K562 (cell line): ENCODE results near the gene ANKS1A. TPM values are rescaled to one million over a fixed set of nuclear protein-coding genes. Genes with fewer than 3 reads are reported as not detected.

Source experiments
- NRF1 ChIP-seq, 2 experiments: fragments of 450-650 bp; IDR thresholded peaks in 1 of 2; conservative IDR thresholded peaks in 1 of 2; 2 replicates each; pipeline ENCODE4 v1.6.1; 2014; ENCODE audit warnings: mild to moderate bottlenecking in 2 of 2
- ZZZ3 ChIP-seq: fragments of 450-650 bp; IDR thresholded peaks from 2 replicates; pipeline ENCODE4 v1.6.1; 2016; ENCODE audit warnings: antibody characterized with exemption, mild to moderate bottlenecking, moderate library complexity
- polyA plus RNA-seq, 8 experiments: library from polyadenylated mRNA; depleted of rRNA in 4 of 8; stranded (reverse) in 5 of 8; unstranded in 3 of 8; fragments of >200 nt; fragmentation: Nextera tagmentation in 2 of 8; fragmentation: Illumina TruSeq in 1 of 8; extraction: Ambion mirVana in 2 of 8; extraction: Trizol in 1 of 8; gene quantifications; 2 replicates each; pipeline versions ENCODE4 v1.2.1 to v1.2.3, GENCODE V29; 2011 to 2014; ENCODE audit warnings: inconsistent platforms in 1 of 8, missing spikeins in 1 of 8
- total RNA-seq, 7 experiments: library from RNA; depleted of rRNA in 6 of 7; stranded (reverse); fragments of >200 nt in 6 of 7; fragmentation: Illumina TruSeq in 2 of 7; extraction: Trizol in 2 of 7; gene quantifications; 2 replicates each; pipeline versions ENCODE4 v1.2.1 to v1.2.3, GENCODE V29; 2011 to 2021; ENCODE audit warnings: low replicate concordance in 1 of 7
- TF ChIP-seq, protein P1 (sequence below), 2 experiments: fragments of 450-650 bp; formaldehyde crosslinking in 1 of 2; IDR thresholded peaks; 2 replicates each; pipeline versions ENCODE4 v1.4.0 to v1.6.1; 2014 to 2020; ENCODE audit warnings: mild to moderate bottlenecking in 2 of 2, borderline replicate concordance in 1 of 2, low read depth in 1 of 2
- TF ChIP-seq, protein P2 (sequence below): IDR thresholded peaks from 2 replicates; pipeline ENCODE4 v1.6.1; 2011; ENCODE audit warnings: borderline replicate concordance, low read depth, mild to moderate bottlenecking, moderate library complexity, low read length; ENCODE audit not compliant: insufficient read depth, poor library complexity, severe bottlenecking

The ANKS1A gene
- total and polyA plus RNA-seq, 9 of the 15 experiments (the other 6 are each of a cell fraction or from before 2014, with no cell fraction given), result 1.1 to 13.8 (median 5.3) TPM

DNA sequence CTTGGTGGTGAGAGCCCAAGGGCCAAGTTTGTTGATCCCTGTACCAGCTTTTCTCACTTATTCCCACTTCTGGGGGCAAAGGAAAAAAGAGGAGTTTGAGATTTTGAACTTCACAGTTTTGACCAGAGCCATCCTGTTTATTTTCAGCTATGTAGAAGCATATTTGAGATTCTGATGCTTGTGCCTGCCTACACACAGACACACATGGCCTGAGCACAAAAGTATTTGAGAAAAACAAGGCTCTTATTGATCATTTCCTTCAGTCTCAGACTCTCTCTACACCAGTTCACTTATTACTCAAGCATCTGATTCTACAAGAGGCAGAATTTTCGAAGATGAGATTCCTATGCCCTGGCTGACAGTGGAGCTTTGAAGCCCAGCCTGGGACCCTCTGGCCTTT lies 151.3 kb downstream of the ANKS1A start (continued):
- TF ChIP-seq, protein P1, sequence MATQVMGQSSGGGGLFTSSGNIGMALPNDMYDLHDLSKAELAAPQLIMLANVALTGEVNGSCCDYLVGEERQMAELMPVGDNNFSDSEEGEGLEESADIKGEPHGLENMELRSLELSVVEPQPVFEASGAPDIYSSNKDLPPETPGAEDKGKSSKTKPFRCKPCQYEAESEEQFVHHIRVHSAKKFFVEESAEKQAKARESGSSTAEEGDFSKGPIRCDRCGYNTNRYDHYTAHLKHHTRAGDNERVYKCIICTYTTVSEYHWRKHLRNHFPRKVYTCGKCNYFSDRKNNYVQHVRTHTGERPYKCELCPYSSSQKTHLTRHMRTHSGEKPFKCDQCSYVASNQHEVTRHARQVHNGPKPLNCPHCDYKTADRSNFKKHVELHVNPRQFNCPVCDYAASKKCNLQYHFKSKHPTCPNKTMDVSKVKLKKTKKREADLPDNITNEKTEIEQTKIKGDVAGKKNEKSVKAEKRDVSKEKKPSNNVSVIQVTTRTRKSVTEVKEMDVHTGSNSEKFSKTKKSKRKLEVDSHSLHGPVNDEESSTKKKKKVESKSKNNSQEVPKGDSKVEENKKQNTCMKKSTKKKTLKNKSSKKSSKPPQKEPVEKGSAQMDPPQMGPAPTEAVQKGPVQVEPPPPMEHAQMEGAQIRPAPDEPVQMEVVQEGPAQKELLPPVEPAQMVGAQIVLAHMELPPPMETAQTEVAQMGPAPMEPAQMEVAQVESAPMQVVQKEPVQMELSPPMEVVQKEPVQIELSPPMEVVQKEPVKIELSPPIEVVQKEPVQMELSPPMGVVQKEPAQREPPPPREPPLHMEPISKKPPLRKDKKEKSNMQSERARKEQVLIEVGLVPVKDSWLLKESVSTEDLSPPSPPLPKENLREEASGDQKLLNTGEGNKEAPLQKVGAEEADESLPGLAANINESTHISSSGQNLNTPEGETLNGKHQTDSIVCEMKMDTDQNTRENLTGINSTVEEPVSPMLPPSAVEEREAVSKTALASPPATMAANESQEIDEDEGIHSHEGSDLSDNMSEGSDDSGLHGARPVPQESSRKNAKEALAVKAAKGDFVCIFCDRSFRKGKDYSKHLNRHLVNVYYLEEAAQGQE (IDR thresholded peaks at IDR 0.05; ENCODE audit: borderline replicate concordance), result no peak
- TF ChIP-seq, protein P1 (CRISPR knock-in tag; IDR thresholded peaks at IDR 0.05; ENCODE audit: low read depth), result no peak
- TF ChIP-seq ZZZ3 (no peak), NRF1 (conservative IDR thresholded peaks at IDR 0.05 in 1 of 2, IDR thresholded peaks at IDR 0.05 in 1 of 2) (no peak)
- TF ChIP-seq, protein P2, sequence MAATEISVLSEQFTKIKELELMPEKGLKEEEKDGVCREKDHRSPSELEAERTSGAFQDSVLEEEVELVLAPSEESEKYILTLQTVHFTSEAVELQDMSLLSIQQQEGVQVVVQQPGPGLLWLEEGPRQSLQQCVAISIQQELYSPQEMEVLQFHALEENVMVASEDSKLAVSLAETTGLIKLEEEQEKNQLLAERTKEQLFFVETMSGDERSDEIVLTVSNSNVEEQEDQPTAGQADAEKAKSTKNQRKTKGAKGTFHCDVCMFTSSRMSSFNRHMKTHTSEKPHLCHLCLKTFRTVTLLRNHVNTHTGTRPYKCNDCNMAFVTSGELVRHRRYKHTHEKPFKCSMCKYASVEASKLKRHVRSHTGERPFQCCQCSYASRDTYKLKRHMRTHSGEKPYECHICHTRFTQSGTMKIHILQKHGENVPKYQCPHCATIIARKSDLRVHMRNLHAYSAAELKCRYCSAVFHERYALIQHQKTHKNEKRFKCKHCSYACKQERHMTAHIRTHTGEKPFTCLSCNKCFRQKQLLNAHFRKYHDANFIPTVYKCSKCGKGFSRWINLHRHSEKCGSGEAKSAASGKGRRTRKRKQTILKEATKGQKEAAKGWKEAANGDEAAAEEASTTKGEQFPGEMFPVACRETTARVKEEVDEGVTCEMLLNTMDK, result no peak
